NCI-H345 (cell line): ENCODE measurements around the gene TGFBR2.
A peak's percentile ranks its signal among the peaks of the same experiment; 100 is the strongest.

Source experiments
- DNase-seq: peaks from one replicate; lab custom pipeline; 2025; lab: John Stamatoyannopoulos, UW

The TGFBR2 gene

DNA sequence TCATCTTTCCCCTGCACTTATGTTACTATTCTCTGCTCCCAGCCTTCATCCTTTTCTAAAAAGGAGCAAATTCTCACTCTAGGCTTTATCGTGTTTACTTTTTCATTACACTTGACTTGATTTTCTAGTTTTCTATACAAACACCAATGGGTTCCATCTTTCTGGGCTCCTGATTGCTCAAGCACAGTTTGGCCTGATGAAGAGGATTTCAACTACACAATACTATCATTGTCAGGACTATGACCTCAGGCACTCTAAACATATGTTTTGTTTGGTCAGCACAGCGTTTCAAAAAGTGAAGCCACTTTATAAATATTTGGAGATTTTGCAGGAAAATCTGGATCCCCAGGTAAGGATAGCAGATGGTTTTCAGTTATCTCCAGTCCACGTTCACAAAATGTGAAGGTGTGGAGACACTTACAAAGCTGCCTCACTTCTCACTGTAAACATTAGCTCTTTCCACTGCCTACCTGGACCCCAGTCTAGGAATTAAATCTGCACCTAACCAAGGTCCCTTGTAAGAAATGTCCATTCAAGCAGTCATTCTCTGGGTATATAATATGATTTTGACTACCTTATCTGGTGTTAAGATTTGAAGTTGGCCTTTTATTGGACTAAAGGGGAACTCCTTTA, 86.2 kb downstream of the TGFBR2 start:
- no peak for DNase-seq

GRCh38 chr3:30693470-30694120, 87.2 kb downstream of the TGFBR2 start:
- DNase-seq: peak; percentile 55

GRCh38 chr3:30694148-30694547, 87.7 kb downstream of the TGFBR2 start:
- no peak for DNase-seq

DNA sequence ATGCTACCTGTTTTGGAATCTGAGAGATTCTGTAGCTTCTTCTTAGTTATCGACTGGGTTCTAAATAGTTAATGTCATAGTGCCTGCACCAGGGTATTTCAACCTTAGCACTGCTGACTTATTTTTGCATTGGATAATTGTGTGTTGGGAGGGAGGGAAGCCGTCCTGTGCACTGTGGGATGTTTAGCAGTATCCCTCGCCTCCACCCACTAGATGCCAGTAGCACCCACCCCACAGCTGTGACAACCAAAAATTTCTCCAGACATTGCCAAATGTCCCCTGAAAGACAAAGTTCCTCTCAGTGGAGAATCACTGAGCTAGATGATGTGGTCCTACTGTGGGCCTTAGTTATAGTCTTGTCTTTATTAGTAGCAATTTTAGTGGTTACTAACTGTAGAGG, 88.3 kb downstream of the TGFBR2 start:
- no peak for DNase-seq

- no peak for DNase-seq
Observed at GRCh38 chr3:30695302-30696061, 89.1 kb downstream of the TGFBR2 start.

DNA sequence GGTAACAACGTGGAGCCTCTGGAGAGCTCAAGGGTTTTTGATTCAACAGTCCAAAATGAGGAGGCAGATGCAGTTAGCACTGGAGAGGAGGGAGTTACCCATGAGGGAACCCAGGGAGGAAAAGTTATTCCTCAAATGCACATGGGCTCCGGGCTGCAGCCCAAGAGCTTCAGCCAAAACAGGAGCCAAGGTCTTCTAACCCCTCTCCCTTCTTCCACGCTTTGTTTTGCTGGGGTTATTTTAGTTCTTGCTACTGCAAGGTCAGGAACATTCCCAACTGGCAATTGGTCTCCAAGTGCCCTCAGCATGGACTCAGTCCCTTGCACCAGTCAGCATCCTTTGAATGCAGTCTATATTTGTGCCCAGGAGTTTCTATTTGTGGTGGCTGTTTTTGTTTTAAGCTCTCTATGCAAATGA, 90.0 kb downstream of the TGFBR2 start:
- DNase-seq: no peak

GRCh38 chr3:30696896-30697295, 90.5 kb downstream of the TGFBR2 start:
- no peak for DNase-seq

- DNase-seq: no peak
Observed at GRCh38 chr3:30698549-30698948, 92.1 kb downstream of the TGFBR2 start.

DNA sequence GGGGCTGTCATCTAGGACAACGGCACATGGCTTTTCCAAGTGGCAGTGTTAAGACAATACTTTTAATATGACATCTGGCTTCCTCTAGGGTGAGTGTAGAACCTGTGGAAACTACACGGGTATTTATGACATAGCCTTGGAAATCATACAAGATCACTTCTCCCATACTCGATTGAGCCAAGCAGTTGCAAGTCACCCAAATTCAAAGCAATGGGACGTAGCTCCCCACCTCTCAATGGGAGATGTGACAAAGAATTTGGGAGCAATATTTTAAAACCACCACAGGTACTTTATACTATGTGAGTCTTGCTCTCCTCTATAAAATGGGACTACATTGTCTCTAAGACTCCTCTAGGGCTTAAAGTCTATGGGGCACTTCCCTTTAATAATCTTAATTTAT, 93.5 kb downstream of the TGFBR2 start:
- no peak for DNase-seq

- no peak for DNase-seq
Observed at GRCh38 chr3:30700702-30701321, 94.4 kb downstream of the TGFBR2 start.

DNA sequence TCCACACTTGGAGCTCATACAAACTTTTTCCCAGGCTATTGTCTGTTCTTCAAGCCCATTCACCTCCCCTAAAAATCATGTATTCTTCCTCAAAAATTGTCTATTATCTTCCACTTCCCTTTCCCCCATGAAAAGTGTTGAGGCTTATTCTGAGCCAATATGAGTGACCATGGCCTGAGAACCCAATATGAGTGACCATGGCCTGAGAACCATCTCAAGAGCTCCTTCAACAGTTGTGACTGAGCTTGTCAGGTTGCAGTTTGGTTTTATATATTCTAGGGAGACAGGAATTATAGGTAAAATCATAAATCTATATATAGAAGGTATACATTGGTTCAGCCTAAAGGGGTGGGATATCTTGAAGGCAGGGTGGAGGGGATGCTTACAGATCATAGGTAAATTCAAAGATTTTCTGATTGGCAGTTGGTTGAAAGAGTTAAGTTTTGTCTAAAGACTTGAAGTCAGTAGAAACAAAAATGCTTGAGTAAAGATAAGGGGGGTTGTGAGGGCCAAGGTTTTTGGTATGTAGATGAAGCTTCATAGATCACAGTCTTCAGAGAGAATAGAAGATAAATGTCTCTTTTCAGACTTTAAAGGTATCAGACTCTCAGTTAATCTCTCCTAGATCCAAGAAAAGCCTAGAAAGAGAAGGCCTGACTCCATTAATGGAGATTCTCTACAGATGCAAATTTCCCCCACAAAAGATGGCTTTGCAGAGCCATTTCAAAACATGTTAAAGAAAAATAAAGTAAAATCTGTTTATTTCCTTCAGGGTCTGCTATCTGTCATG, 95.8 kb downstream of the TGFBR2 start:
- DNase-seq: no peak

GRCh38 chr3:30702828-30703397, 96.5 kb downstream of the TGFBR2 start:
- no peak for DNase-seq

GRCh38 chr3:30704931-30705890, 98.8 kb downstream of the TGFBR2 start:
- DNase-seq: no peak

- DNase-seq: no peak
Observed at GRCh38 chr3:30707825-30708224, 101.4 kb downstream of the TGFBR2 start.

DNA sequence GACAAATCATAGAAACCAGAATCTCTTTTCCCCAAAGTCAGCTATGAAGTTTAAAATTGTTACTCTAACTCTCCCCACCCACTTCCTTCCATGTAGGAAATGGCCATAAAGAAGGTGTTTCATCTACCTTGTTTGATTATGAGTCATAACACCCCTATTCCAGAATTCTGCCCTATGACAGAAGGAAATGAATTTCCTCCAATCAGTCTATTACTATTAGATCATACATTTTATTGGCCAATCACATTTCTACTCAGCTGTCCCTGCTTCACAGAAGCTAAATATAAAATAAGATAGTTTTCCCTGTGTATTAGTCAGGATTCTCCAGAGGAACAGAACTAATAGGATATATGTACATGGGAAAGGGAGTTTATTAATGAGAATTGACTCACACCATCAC, 102.1 kb downstream of the TGFBR2 start:
- no peak for DNase-seq

DNA sequence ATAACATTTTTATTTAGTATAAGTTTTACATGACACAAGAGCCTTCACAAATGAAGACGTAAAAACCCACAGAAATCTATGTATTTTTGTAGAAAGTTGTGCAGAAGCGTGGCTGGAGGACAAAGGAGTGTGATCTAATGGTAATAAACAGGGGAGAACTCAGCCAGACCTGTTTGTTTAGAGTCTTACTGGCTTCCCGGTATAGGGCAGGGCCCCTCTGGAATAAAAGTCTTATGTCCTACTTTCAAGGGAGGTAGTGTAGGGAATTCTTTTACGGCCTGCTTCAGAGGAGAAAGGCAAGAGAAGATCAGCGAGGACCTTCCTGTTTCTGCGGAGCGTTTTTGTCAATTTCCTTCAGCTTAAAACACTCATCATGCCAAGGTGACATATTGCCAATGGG, 103.6 kb downstream of the TGFBR2 start:
- DNase-seq: no peak

GRCh38 chr3:30711151-30711550, 104.8 kb downstream of the TGFBR2 start:
- no peak for DNase-seq

- no peak for DNase-seq
Observed at GRCh38 chr3:30711867-30712266, 105.5 kb downstream of the TGFBR2 start.

DNA sequence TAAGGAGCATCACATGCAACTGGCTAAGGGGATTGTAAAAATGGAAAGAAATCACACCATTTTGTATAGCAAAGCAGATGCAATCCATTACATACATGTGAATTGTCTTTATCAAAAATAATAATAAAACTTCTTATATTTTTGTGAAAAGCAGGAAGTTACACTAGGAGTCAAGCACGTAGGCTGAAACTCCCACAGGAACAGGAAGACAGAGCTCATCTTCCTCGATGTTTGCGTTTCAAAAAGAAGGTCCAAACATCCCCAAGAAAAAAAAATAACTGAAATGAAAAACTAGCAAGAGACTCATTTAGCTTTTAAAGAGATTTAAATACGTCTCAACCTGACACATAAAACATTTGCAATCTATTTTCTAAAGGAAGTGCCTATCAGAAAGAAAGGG, 106.6 kb downstream of the TGFBR2 start:
- no peak for DNase-seq

DNA sequence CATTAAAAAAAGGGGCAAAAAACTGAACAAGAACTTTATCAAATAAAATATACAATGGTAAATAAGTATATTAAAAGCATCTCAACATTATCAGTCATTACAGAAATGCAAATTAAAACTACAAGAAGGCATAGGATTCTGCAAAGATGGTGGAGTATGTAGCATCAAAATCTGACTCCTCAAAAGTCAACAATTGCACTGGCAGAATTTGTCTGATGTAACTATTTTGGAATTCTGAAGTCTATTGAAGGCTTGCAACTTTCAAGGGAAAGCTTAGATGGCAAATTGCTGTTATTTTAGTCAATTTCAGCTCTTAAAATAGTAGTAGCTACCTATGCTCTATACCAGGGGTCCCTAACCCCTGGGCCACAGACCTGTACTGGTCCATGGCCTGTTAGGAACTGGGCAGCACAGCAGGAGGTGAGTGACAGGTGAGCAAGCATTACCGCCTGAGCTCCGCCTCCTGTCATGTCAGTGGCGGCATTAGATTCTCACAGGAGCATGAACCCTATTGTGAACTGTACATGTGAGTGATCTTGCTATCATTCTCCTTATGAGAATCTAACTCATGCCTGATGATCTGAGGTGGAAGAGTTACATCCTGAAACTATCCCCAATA, 107.6 kb downstream of the TGFBR2 start:
- no peak for DNase-seq
